GF-D8 (cell line): ENCODE results near the gene PRM2.

Source experiments
- DNase-seq: peaks from one replicate; lab custom pipeline; 2025; lab: John Stamatoyannopoulos, UW

The PRM2 gene

DNA sequence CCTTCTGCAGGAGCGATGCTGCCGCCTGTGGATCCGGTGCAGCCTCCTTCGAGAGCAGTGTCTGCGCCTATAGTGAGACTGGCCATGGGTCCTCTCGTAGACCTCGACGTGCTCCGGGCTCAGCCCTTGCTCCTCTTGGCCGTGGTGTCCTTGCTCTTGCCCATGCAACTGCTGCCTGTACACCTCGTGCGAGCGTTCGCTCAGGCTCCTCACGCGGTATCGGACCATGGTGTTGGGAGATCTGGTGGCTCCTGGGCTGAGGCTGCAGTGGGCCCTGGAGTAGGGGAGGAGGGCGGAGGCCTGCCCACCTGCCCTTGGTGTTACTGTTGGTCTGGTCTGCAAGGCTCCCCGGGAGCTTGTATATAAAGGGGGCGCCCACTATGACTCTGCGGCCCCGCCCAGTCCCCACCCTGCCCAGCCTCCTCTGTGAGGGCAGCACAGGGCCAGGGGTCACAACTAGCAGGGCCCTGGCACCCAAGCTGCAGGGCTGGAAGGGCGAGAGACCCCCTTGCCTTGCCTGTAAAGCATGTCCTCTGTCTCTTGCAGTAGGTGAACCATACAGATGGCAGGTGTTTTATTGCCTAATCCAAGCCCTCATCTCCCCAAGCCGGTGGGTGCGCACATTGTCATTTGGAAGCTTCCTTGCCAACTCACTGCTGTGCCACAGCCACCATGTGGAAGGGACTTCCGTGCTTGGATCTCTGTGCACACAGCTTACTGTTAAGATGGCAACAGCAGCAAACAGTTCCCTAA, at the start of gene PRM2:
TSS of gene PRM2 (minus strand) at position 338 of the 753 bp plus-strand sequence. CDS start at position 228, 110 bp downstream.
- no peak for DNase-seq

DNA sequence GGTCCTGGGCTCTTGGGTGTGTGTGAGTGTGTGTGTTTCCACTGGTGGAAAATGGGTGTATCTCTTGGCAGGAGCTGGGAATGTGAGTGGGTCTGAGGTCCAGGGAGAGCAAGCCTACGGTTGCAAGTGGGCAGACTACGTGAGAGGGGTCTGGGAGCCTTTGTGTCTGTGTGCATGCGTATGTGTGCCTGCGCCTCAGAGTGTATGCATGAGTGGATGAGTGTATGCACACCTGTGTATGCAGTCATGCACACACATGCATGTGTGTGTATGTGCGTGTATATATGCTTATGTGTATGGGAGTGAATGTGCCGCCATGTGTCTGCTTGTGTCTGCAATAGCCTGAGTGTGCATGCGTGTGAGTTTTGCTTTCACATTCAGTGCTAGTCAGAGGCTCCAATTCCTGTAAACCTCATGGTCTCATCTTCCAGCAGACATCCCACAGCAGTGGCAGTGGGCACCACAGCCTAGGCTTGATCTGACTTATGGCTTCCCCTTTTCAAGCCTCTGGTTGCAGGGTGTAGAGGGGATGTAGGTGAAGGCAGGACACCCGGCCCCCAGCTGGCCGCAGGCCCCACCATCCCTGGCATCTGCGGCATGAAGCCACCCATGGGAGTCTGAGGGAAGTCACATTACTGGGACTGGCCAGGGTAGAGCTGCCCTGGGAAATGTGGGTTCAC, 49.3 kb upstream of the PRM2 start:
- DNase-seq: no peak

DNA sequence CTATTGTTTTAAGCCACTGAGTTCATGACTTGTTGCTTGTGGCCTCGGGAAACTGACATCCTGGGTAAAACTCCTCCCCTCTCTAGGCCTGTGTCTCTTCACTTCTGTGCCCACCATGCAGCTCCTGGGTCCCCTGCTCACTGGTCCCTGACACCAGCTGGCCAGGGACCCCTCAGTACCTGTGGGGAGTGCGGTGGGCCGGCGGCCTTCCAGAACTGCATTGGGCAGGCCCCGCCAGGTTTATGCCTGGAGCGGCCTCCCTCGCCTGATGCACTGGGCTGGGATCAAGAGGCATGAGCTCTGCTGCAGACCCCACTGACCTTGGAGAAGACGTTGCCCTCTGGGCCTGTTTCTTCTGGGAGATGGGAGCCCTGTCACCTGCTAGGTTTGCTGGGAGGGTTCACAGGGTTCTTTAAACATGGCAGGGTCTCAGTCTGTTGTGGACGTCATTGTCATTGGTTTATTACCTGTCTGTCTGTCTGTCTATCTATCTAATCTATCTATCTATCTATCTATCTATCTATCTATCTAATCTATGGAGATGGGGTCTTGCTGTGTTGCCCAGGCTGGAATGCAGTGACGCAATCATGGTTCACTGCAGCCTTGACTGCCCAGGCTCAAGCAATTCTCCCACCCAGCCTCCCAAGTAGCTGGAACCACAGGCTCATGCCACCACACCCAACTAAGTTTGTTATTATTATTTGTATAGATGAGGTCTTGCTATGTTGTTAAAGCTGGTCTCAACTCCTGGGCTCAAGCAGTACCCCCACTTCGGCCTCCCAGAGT, 47.5 kb upstream of the PRM2 start:
- DNase-seq: no peak

GRCh38 chr16:11322823-11323222, 46.5 kb upstream of the PRM2 start:
- no peak for DNase-seq

DNA sequence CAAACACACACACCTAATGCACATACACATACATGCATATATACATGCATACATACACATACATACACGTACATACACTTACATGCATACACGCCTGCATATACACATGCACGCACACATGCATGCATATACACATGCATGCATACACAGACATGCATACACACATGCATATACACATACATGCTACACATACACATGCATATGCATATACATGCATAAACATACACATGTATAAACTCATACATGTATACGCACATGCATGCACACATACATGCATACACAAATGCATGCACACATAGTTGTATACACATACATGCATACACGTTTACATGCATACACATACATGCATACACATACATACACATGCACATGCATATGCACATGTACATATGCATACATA, 45.4 kb upstream of the PRM2 start:
- no peak for DNase-seq

DNA sequence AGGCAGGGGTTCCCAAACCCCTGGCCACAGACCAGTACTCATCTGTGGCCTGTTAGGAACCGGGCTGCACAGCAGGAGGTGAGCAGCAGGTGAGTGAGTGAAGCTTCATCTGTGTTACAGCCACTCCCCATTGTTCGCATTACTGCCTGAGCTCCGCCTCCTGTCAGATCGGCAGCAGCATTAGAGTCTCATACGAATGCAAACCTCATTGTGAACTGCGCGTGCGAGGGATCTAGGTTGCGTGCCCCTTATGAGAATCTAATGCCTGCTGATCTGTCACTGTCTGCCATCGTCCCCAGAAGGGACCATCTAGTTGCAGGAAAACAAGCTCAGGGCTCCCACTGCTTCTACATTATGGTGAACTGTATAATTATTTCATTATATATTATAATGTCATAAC, 43.9 kb upstream of the PRM2 start:
- DNase-seq: no peak

DNA sequence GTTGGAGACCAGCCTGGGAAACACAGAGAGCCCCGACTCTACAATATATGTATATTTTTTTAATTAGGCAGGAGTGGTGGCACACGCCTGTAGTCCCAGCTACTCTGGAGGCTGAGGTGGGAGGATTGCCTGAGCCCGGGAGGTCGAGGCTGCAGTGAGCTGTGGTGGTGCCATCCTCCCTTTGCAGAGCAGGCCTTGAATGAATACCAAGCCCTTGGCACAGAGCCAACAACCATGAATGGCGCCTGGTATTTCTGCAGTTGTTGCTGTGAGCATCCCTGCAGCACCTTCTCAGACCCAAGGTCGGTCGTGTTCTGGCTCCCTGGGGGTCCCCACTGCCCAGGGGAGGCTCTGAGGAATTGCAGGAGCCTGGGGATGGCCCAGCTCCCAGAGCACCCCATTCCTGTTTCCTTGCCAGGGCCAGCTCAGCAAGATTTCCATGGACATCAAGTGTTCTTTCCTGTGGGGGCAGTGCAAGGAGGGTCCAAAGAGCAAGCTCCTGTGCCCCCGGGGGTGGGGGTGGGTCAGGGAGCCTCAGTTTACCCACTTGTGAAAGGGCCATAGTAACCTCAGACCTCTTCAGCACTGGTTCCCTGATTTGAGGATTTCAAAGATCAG, 43.4 kb upstream of the PRM2 start:
- no peak for DNase-seq

DNA sequence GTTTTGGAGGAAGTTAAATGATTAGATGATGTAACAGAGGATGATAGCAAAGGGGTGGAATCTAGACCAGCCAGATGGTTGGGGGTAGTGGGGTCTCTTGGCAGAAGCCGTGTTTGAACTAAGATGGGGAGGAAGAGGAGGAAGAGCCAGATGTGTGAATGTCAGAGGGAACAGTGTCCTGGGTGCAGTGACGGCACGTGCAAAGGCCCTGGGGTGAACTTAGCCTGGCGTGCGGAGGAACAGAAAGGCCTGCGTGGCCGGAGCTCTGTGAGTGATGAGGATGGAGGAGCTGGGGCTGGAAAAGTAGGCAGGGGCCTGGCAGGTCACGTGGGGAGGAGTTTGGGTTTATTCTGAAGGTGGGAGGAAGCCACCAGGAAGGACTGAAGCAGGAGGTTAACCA, 42.5 kb upstream of the PRM2 start:
- DNase-seq: no peak

DNA sequence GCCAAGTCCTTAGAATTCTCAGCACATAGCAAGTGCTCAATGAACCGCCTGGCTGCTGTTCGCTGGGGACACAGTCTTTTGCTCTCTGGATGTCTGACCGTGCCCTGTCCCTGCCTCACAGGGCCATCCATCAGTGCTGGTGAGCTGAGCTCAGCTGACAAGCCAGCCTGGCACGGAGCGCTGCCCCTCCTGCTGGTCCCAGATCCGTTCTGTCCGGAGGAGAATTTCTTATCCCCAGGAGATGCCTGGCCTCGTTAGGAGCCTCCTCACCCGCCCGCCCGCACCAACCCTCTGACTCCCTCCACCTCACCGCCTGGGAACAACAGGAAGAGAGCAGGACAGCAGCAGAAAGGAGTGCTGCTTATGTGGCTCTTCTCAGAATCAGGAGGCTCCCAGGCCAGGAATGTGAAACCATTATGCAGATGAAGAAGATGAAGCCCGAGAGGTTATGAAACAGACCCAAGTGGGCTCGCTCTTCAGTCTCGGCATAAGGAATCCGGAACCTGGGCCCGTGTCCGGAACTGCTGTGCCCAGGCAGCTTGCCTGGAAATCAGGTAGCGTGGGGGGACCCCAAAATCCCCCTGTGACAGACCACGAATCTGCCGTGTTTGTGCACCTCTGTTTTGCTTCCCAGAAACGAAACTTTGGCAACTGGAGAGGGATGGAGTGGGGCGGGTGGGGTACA, 40.2 kb upstream of the PRM2 start:
- no peak for DNase-seq

- DNase-seq: no peak
These were observed 39.2 kb upstream of the PRM2 start for GRCh38 chr16:11315510-11315909.

DNA sequence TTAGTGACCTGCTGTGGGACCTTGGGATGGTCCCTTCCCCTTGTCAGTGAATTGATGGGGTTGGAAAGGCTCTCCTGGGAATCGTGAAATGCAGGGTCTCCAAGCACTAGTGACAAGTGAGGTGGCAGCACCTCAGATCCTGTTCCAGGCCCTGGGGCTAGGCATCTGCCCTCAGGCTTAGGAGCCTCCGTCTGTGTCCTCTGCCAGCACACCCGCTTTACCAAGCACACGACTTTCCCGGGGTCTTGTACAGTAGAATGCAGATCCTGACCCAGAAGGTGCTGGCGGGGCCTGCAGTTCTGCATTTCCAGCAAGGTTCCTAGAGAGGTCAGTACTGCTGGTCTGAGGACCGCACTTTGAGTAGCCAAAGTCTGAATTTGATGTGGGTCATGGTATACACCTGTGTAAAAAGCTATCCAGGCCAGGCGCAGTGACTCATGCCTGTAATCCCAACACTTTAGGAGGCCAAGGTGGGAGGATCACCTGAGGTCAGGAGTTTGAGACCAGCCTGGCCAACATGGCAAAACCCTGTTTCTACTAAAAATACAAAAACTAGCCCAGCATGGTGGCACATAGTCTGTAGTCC, 38.1 kb upstream of the PRM2 start:
- no peak for DNase-seq

DNA sequence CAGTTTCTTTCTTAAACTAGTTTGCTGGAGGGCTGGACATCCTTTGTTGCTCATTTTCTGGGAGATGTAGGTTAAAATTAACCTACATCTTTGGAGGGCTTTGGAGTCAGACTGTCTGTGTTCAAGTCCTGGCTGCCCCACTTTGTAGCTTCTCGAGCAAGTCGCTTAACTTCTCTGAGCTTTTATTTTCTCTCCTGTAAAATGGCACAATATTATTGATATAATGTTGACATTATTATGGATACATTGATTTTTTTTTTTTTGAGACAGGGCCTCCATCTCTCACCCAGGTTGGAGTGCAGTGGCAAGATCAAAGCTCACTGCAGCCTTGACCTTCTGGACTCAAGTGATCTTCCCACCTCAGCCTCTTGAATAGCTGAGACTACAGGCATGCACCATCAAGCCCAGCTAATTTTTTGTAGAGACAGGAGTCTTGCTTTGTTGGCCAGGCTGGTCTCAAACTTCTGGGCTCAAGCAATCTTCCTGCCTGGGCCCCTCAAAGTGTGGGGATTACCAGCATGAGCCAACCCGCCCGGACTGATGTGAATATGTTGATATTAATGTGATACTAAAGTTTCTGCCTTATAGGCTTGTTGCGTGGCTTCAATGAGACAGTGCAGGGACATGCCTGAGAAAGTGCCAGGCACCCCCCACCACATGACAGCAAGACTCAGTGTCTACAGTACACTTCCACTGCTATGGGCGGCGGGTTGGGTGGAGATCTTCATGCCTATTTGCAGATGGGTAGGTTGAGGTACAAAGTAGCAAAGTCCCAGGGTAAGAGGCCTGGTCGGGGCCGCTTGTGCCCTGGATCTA, 37.4 kb upstream of the PRM2 start:
- no peak for DNase-seq

- no peak for DNase-seq
These were observed 36.6 kb upstream of the PRM2 start for GRCh38 chr16:11312718-11313492.

DNA sequence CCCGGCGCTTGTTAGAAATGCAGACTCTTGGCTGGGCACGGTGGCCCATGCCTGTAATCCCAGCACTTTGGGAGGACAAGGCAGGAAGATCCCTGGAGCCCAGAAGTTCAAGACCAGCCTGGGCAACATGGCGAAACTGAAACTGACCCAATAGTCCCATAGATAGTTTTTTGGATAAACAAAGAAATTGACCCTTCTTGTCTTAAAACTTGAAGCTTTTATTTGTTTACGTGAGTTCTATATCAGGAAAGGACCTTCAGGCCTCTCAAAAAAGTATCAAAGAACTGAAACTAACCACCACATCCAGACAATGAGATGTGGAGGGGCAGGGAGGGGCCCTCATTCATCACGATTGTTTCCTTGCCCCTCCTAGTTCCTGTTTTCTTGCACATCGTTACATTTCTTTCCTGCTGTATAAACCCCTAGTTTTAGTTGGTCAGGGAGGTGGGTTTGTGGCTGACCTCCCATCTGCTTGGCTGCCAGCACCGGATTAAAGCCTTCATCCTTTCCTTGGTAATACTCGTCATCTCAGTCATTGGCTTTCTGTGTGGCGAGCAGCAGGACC, 34.8 kb upstream of the PRM2 start:
- DNase-seq: peak; percentile 36

DNA sequence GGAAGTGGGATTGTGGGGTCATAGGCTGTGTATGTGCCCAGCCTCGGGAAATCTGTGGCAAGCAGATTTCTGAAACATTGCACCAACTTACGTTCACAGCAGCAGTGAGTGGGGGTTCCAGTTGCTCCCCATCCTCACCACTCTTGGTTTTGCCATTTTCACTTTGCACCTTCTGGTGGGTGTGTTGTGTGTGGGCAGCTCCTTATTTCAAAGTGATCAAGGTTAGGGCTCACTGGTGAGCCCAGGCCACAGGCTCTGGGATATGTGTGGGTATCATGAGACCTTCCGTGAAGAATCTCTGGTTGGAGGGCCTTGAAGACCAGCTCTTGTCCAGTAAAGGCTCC, 34.3 kb upstream of the PRM2 start:
- no peak for DNase-seq

DNA sequence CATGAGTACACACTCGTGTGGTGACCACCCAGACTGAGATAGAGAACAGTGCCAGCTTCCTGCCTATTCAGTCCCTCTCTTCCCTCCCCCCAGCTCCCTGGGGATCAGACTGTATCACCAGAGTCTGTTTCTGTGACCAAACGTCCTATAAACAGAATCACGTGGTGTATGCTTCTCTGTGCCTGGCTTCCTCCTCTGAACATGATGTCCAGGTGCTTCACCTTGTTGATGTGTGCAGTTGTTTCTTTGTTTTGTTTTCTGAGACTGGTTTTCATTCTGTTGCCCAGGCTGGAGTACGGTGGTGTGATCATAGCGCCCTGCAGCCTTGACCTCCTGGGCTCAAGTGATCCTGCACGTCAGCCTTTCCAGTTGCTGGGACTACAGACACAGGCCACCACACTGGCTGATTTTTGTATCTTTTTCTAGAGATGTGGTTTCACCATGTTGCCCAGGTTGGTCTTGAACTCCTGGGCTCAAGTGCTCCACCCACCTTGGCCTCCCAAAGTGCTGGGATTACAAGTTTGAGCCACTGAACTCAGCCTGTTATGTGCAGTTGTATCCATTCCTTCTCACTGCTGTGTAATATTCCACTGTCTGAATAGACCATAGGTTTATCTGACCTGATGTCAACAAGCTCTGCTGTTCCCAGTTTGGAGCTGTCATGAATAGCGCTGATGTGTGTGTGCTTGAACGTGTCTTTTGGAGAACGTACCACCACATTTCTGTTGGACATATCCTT, 33.8 kb upstream of the PRM2 start:
- no peak for DNase-seq

GRCh38 chr16:11308493-11309283, 32.4 kb upstream of the PRM2 start:
- no peak for DNase-seq
